H54 (cell line): ENCODE results near the gene ABCC3.
"Not testable (repeated sequence)": the region's sequence is repeated elsewhere in the genome, so short reads cannot be mapped to it uniquely, and the experiment has no call there.

ENCODE experiments used
- DNase-seq: peaks from one replicate; pipeline ENCODE4 v3.0.0; 2011; ENCODE audit warnings: low spot score, mixed read lengths; ENCODE audit not compliant: insufficient read length
- FAIRE-seq: peaks from 3 replicates; lab custom pipeline; 2011; peaks lifted over from hg19 to GRCh38; lab: Jason Lieb, UNC
- POLR2A ChIP-seq: IDR thresholded peaks from 2 replicates; pipeline ENCODE4 v1.6.1; 2011; ENCODE audit warnings: low read depth, mild to moderate bottlenecking, low read length

ABCC3 gene

DNA sequence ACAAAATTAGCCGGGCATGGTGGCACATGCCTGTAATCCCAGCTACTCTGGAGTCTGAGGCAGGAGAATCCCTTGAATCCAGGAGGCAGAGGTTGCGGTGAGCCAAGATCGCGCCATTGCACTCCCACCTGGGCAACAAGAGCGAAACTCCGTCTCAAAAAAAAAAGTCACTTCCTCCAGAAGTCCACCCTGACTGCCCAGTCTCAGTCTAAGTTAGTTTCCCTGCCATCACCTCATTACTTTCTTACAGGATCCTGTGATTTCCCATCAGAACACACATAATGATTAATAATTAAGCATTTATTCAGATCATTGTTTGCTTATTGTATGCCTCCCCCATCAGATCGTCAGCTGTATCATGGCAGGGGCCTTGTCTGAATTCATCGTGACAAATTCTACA lies 31.6 kb downstream of the ABCC3 start:
- DNase-seq (no peak), FAIRE-seq (no peak)
- TF ChIP-seq POLR2A = no peak

DNA sequence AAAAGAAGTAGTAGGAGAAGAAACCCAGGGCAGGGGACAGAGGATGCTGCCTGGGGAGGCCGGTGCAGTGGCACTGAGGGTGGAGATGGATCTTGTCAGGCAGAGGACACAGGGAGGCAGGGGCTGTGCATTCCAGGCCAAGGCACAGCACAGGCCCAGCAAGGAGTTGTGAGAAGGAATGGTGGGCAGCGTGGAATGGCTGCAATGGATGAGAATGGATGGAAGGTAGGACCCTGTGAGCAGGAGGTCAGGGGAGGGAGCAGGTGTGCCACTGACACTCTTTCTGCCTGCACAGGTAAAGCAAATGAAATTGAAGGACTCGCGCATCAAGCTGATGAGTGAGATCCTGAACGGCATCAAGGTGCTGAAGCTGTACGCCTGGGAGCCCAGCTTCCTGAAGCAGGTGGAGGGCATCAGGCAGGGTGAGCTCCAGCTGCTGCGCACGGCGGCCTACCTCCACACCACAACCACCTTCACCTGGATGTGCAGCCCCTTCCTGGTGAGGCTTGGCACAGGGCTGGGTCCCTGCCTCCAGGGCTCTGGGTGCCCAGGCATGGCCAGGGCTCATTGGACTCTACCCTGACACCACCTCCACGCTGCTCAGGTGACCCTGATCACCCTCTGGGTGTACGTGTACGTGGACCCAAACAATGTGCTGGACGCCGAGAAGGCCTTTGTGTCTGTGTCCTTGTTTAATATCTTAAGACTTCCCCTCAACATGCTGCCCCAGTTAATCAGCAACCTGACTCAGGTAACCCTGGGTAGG lies 32.8 kb downstream of the ABCC3 start:
- no peak for TF ChIP-seq POLR2A
- DNase-seq (no peak), FAIRE-seq (no peak)

DNA sequence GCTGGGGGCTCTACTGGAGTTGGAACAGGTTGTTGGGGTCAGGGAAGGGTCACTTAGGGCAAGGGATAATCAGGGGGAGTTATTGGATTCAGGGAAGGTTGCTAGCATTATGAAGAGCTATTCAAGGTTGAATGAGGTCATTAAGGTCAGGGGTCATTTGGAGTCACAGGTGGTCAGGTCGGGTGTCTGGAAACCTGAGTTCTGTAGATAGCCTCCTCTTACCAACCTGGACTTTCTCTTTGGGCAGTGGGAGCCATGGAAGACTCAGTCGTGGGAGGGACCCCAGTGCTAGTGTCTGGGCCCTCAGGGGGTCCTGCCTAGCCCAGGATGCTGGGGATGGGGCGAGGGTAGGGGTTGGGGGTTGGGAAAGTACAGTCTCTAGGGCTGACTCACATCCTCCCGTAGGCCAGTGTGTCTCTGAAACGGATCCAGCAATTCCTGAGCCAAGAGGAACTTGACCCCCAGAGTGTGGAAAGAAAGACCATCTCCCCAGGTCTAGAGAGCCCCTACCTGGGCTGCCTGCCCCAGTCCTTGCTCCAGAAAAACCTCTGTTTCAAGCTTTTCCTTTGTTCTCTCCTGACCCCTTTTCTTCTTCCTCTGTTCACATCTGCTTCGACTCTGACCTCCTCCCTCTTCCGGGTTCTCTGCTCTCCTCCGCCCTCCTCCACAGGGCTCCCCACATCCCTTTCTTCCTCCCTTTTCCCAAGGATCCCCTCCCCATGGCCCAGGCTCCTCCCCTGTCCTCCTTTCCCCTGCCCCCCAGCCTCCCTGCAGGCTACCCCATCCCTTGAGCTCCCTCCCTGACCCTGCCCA lies 33.5 kb downstream of the ABCC3 start:
- peak; percentile 76 for DNase-seq
- 0 out of 2 replicates have a peak, but pooled peaks have one; percentile 19 for TF ChIP-seq POLR2A
- FAIRE-seq = no peak

DNA sequence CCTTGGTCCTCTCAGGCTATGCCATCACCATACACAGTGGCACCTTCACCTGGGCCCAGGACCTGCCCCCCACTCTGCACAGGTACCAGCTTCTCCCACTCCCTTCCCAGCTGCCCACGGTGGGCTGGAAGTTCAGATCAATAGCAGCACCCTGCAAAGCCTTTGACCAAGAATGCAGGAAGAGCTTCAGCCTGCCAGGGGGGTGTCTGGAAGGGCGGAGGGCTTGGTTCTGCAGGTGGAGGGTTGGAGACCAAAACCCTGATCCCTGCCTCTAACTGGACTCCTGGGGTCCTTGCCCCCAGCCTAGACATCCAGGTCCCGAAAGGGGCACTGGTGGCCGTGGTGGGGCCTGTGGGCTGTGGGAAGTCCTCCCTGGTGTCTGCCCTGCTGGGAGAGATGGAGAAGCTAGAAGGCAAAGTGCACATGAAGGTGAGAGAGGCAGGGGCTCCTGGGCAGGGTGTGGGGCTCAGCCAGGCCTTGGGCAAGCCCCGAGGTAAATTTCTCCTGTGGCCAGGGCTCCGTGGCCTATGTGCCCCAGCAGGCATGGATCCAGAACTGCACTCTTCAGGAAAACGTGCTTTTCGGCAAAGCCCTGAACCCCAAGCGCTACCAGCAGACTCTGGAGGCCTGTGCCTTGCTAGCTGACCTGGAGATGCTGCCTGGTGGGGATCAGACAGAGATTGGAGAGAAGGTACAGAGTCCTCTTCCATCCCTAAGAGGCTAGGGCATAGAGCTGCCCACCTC lies 34.3 kb downstream of the ABCC3 start:
- DNase-seq = no peak
- TF ChIP-seq POLR2A = no peak
- FAIRE-seq = no peak

DNA sequence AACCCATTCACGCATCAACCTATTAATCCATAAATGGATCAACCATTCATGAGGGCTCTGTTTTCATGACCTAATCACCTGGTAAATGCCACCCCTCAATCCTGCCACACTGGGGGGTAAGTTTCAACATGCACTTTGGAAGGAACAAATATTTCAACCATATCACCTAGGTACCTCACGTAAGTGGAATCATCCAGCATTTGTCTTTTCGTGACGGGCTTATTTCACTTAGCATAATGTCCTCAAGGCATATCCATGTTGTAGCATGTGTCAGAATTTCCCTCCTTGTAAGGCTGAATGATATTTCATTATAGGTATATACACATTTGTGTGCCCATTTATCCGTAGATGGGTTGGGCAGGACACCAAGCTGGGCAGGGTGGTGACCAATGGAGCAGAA lies 37.4 kb downstream of the ABCC3 start:
- DNase-seq = no peak
- TF ChIP-seq POLR2A = no peak
- FAIRE-seq = no peak

DNA sequence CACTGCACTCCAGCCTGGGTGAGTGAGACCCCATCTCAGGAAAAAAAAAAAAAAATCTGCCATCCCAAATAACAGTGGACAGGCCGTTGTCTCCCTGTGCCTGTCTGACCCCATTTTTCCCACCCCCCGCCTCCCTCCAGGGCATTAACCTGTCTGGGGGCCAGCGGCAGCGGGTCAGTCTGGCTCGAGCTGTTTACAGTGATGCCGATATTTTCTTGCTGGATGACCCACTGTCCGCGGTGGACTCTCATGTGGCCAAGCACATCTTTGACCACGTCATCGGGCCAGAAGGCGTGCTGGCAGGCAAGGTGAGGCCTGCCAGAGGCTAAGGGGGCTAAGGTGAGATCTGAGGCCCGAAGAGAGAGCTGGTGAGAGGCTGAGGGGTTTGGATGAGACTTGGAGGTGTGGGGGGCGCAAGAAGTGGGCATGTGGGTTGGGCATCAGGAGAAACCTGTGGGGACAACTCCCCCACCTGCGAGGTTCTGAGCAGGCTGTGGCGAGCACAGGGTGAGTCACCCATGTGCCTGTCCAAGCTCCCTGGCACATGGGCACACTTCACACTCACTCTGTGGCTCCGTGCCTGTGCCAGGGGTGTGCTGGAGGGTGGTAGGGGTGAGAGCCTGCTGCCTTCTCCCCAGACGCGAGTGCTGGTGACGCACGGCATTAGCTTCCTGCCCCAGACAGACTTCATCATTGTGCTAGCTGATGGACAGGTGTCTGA lies 38.3 kb downstream of the ABCC3 start:
- DNase-seq = no peak

DNA sequence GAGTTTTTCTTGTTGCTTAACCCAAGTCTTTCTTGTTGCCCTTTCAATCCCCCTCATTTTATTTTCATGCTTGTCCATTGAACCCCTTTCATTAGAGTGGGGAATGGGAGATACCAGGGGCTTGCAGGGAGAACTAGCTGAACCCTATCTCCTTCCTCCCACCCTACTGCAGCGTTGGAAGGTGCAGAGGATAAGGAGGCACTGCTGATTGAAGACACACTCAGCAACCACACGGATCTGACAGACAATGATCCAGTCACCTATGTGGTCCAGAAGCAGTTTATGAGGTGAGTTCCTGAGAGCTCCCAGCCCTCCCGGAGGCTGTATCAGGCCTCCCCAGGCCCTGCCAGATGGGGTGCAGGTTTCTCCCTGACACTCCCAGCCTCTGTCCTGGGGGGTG lies 40.5 kb downstream of the ABCC3 start:
- DNase-seq (no peak), FAIRE-seq (no peak)
- TF ChIP-seq POLR2A = no peak

More for the DNA sequence above, 38.3 kb downstream of the ABCC3 start:
- TF ChIP-seq POLR2A = no peak
- no peak for FAIRE-seq

DNA sequence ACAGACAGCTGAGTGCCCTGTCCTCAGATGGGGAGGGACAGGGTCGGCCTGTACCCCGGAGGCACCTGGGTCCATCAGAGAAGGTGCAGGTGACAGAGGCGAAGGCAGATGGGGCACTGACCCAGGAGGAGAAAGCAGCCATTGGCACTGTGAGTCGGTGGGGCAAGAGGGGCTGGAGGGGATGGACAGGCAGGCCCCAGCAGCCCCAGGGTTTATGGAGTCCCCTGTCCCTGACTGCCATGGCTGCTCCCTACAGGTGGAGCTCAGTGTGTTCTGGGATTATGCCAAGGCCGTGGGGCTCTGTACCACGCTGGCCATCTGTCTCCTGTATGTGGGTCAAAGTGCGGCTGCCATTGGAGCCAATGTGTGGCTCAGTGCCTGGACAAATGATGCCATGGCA lies 40.9 kb downstream of the ABCC3 start:
- DNase-seq (no peak), FAIRE-seq (no peak)
- no peak for TF ChIP-seq POLR2A

DNA sequence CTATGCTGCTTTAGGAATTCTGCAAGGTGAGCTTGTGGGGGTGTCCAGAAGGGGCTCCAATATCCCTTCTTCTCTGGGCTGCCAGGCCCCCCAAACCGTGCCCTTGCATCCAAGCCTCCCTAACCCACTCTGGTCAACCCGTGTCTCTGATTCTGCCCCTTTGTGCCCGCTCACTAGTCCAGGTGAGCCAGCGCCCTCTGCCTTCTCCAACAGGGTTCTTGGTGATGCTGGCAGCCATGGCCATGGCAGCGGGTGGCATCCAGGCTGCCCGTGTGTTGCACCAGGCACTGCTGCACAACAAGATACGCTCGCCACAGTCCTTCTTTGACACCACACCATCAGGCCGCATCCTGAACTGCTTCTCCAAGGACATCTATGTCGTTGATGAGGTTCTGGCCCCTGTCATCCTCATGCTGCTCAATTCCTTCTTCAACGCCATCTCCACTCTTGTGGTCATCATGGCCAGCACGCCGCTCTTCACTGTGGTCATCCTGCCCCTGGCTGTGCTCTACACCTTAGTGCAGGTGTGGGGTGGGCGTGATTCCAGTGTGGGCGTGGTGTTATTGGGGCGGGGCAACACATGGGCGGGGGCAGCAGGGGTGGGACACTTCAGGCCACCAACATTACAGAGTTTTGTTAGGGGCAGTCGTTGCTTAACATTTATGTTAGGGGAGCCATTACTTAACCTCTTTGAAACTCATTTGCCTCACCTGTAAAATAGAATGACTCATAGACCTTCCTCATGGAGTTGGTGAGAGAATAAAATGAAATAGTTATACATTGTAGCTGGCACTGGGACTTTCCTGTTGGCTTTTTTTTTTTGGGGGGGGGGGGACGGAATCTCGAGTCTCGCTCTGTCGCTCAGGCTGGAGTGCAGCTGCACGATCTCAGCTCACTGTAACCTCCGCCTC lies 41.6 kb downstream of the ABCC3 start:
- DNase-seq = no peak
- FAIRE-seq = no peak
- no peak for TF ChIP-seq POLR2A

DNA sequence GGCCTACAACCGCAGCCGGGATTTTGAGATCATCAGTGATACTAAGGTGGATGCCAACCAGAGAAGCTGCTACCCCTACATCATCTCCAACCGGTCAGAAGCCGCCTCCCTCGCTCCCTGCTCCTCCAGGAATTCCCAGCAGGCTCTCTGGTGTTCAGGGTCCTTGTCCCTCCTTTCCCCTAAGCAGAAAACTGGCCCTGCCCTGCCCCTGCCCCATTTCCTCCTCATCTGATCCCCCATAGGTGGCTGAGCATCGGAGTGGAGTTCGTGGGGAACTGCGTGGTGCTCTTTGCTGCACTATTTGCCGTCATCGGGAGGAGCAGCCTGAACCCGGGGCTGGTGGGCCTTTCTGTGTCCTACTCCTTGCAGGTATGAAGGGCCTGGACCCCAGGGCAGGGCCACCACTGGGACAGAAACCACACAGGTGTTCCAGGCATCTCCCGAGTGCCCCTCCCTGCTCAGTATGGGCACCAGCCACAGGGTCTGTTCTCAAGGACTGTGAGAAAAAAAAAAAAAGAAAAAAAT lies 43.2 kb downstream of the ABCC3 start:
- DNase-seq = no peak
- TF ChIP-seq POLR2A = no peak
- no peak for FAIRE-seq

DNA sequence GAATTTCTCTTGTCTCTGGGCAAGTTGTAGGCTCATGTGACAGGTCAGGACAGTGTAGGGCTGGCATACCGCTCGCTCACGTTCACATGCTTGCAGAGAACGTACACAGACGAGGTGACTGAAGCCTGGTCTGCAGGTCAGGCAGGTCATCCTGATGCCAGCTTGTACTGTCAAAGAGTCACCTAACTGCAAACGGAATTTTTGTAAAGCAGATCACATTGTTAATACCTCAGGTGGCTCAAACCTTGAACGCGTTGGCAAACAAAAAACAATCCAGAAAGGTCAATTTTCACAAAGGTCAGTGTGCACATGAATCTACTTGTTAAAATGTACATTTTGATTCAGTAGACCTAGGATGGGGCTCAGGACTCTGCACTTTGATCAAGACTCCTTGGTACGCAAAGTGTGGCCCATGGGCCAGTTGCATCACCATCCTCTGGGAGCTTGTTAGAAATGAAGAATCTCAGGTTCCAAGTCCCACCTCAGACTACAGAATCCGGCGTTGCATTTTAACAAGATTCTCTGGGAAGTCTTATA lies 44.4 kb downstream of the ABCC3 start:
- no peak for TF ChIP-seq POLR2A
- DNase-seq (no peak), FAIRE-seq (no peak)

DNA sequence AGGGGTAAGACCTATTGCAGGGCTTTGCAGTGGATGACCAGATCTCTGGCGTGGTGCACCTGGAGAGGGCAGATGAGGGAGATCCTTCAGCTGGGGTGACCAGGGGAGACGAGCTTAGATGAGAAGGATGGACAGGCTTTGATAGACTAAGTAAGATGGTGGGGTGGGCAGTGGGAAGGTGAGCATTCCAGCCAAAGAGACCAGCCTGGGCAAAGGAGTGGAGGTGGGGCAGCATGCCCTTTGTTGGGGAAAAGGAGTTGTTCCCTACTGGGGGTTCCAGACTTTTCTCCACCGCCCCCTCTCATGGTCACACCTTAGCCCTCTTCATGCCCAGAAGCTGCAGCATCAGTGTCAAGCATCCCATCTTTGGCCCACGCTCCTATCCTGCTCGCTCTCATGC lies 45.4 kb downstream of the ABCC3 start:
- FAIRE-seq = no peak
- no peak for DNase-seq
- no peak for TF ChIP-seq POLR2A

DNA sequence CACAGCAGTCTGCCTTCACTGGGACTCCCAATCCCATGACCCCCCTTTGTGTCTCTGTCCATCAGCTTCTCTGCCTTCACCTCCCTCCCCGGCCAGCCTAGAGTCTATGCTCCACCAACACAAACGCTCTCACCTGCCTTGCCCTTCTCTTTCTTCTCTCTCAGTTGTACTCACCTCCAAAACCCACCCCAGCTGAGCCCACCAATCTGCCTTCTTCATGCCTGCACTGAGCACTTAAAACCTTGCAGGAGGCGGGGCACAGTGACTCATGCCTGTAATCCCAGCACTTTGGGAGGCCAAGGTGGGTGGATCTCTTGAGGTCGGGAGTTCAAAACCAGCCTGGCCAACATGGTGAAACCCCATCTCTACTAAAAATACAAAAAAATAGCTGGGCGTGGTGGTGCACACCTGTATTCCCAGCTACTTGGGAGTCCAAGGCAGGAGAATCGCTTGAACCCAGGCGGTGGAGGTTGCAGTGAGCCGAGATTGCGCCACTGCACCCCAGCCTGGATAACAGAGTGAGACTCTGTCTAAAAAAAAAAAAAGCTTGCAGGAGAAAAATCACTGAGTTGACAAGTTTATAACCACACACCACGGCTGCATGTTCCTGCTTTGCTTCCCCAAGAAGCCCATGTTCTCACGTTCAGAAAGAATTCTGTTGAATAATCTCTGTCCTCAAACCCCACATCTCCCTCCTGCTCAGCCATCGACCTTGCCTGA lies 46.0 kb downstream of the ABCC3 start:
- DNase-seq = not testable (repeated sequence)

More for the DNA sequence above, 46.0 kb downstream of the ABCC3 start:
- not testable (repeated sequence) for FAIRE-seq
